GM19238 (cell line): ENCODE data around the gene MATN1.
A peak's percentile ranks its signal among the peaks of the same experiment; 100 is the strongest.

ENCODE experiments used
- DNase-seq: peaks from one replicate; pipeline ENCODE4 v3.0.0; 2011; ENCODE audit warnings: low spot score; ENCODE audit not compliant: insufficient read length

MATN1 gene

GRCh38 chr1:30745156-30745833 is 21.9 kb upstream of the MATN1 start:
- no peak for DNase-seq

- no peak for DNase-seq
Measured at GRCh38 chr1:30744060-30744756, 20.8 kb upstream of the MATN1 start.

GRCh38 chr1:30743584-30744059 is 20.2 kb upstream of the MATN1 start:
- peak; percentile 78 for DNase-seq

- DNase-seq, result no peak
Measured at GRCh38 chr1:30742963-30743559, 19.7 kb upstream of the MATN1 start.

- DNase-seq, result no peak
Measured at GRCh38 chr1:30742300-30742962, 19.0 kb upstream of the MATN1 start.

- DNase-seq, result no peak
Measured at GRCh38 chr1:30741239-30741894, 18.0 kb upstream of the MATN1 start.

DNA sequence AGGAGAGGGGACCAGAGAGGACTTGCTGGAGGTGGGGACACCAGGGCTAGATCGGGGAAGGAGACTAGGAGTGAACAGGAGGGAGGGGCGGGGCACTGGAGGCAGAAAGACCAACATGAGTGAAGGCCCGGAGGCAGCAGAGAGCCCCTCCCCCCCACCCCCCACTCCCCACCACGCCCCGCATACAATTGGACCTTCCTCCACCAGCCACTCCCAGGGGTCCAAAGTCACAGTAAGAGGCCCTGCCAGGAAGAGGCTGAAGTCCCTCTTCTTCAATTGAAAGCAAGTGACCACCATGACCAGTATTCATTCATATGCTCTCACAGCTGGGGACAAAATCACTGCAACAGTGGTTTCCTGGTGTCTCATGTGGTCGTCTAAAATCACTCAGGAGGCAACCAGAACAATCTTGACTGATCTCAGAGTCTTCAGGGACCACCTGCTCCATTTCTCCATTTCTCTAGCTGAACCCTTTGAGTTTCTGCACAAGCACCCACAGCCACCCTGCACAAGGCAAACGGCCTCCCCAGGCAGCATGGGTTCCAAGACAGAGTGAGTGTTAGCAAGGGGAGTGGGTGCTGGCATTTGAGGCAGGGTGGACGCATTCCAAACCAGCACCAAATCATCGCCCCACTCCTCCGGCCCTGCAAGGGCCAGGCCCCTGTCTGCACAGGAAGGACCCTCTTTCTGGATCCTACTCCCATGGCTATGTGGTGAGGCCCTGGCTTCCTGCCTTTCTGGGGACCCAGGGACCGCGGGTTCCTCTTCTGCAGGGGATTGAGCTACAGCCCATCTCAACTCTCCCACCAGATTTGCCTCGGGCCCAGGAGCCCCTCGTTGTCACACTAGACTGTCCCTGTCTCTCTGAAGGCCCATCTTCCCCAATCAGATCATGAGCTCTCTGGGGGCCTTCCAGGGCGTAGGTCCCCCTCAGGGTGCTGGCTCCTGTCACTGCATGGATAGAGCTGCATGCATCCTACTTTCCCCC is 17.2 kb upstream of the MATN1 start:
- DNase-seq, result no peak

- no peak for DNase-seq
Measured at GRCh38 chr1:30739601-30740000, 16.2 kb upstream of the MATN1 start.

- no peak for DNase-seq
Measured at GRCh38 chr1:30738715-30739559, 15.6 kb upstream of the MATN1 start.

- no peak for DNase-seq
Measured at GRCh38 chr1:30738040-30738714, 14.8 kb upstream of the MATN1 start.

GRCh38 chr1:30737357-30738039 is 14.1 kb upstream of the MATN1 start:
- DNase-seq, result no peak

DNA sequence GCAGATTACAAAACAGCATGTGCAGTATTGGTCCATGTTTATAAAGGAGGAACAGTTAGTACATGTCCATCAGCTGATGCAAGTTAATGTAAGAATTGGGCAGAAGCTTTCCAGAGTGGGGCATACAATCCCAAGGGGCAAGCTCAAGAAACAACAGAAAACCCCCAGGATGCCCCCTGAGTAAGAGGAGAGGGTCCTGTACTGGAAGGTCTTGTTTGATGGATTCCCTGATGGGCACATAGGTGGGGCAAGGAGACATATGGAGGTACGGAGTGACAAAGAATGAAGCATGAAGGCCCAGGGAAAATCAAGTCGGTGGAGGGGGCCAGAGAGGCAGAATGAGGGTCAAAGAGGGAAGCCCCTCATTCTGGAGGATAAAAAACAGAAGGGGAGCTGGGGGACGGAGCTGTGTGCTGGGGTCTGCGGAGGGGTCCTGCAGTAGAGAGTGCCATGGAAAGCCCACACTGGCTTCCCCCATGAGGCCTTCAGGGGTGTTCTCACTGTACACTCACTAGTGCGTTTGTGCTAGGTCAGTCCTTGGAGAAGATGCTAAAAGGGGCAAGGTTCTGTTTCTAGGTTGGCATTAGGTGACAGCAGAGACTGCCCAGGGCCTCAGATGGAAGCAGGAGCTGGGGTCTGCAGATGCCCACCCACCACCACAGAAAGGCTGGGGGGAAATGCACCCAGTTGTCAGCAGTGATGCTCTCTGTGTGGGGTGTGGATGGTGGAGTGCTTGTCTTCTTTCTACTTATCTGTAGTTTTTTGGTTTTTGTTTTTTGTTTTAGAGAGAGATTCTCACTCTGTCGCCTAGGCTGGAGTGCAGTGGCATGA is 12.5 kb upstream of the MATN1 start:
- no peak for DNase-seq

DNA sequence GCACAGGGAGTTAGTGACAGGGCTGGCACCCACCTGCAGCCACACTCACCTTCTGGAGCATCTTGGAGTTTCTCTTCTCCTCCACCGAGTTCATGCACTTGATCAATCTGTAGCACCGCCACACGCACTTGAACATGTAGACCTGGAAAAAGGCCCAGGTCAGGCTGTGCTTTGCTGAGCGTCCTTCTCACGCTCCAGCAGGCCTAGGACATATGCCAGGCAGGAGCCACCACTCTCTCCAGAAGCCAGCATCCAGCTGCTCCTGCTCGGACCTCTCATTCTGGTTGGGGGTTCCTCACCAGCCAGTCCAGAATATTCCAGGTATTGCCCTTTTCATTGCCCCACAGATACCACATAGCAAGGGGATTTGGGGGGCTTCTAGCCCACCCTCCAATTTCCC is 11.7 kb upstream of the MATN1 start:
- DNase-seq, result no peak

GRCh38 chr1:30734580-30734979 is 11.2 kb upstream of the MATN1 start:
- DNase-seq, result no peak

DNA sequence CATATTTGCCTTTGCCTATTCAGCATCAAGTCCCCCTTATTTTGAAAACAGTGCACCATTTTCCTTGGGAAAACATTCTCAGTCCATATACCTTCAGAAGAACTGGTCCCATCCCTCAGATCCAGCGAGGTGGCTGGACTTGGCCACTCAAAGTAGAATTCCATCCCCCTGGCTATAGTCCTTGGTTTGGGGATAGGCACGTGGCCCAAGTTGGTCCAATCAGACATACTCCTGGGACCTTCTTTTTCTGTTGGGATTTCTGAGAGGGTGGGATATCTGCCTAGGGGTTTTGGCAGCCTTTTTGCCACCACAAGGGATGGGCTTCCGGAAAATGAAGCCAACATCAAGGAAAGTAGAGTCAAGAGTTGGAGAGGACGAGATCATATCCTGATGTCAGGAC is 10.7 kb upstream of the MATN1 start:
- no peak for DNase-seq

DNA sequence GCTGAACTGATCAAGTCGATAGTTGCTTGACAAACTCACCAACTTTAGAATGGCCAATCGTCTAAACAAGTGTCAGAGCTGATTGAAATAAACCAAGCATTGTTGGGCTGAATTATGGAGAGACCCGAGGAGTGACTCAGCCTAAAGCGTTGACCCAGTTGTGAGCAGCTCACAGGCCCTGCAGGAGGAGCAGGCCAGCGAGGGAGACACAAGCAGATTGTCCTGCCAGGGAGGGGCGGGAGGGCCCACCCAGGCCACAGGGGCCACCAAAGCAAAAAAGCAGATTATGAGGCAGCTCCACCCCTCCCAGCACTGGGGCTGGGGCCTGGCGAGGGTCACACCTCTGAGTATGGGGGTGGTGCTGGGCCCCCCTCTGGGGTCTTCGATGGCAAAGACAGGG is 10.1 kb upstream of the MATN1 start:
- no peak for DNase-seq

DNA sequence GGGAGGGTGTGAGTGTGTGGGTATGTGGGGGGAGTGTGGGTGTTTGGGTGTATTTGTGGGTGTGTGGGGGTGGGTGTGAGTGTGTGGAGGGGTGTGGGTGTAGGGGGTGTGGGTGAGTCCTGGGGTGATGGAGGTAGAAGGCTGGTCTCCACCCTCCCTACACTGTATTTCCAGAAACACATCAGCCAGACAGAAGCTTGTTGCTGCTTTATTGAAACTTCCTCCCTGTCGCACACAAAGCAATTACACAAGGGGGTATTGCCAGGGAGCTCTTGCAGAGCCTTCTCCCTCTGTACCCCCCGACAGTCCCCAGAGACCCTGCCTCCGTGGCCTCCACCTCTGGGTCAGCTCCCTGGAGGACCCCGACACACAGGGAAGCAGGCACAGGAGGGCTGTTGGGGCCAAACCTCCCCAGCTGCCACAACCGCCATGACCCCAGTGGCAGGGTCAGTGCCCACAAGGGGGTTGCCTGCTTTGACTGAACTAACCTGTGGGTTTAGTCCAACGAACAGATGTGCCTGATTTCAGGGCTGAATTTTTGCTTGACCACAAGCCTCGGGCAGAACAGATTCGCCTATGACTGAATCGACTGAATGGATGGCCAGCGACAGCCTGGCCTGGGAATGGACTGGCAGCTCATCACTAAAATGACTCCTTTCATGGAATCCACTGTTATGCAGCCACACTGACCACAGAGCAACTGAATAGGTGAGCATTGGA is 9.1 kb upstream of the MATN1 start:
- DNase-seq, result no peak
